K562 (cell line): Measurements from ENCODE around the gene CBX3. TPM values are rescaled to one million over a fixed set of nuclear protein-coding genes. Genes with fewer than 3 reads are reported as not detected.

Experiments used
- HDAC6 ChIP-seq: IDR thresholded peaks from 2 replicates; pipeline ENCODE4 v1.6.1; 2012; ENCODE audit warnings: low read depth, mild to moderate bottlenecking, control low read depth, inconsistent platforms, low read length, moderate library complexity
- KDM1A ChIP-seq, 2 experiments: fragments of 450-650 bp; IDR thresholded peaks; 2 replicates each; pipeline ENCODE4 v1.6.1; 2016; ENCODE audit warnings: mild to moderate bottlenecking in 2 of 2
- KDM4B ChIP-seq, 2 experiments: fragments of 450-650 bp in 1 of 2; sonication (generic) in 1 of 2; IDR thresholded peaks; 2 replicates each; pipeline ENCODE4 v1.6.1; 2016 to 2017; ENCODE audit warnings: borderline replicate concordance in 2 of 2, antibody characterized with exemption in 1 of 2, low read depth in 1 of 2, mild to moderate bottlenecking in 1 of 2
- MEF2A ChIP-seq: IDR thresholded peaks from 2 replicates; pipeline ENCODE4 v1.6.1; 2011; ENCODE audit warnings: low read depth, mild to moderate bottlenecking, low read length, moderate library complexity; ENCODE audit not compliant: control insufficient read depth
- OTX1 ChIP-seq: fragments of 450-650 bp; formaldehyde crosslinking; IDR thresholded peaks from 2 replicates; pipeline ENCODE4 v1.4.0; 2022; ENCODE audit warnings: mild to moderate bottlenecking
- RUNX1 ChIP-seq: sonication (generic); IDR thresholded peaks from 2 replicates; pipeline ENCODE4 v1.6.1; 2016; ENCODE audit warnings: antibody characterized with exemption, low read depth
- SRSF7 ChIP-seq: fragments of 200-400 bp; formaldehyde crosslinking; optimal IDR thresholded peaks from 2 replicates; pipeline ENCODE3; 2017; ENCODE audit warnings: mild to moderate bottlenecking, low read depth, low read length
- TSC22D4 ChIP-seq: fragments of 450-650 bp; IDR thresholded peaks from 2 replicates; pipeline ENCODE4 v1.6.1; 2016; ENCODE audit warnings: missing genetic modification characterization, missing biosample characterization, control low read depth
- YBX1 ChIP-seq: fragments of 450-650 bp; IDR thresholded peaks from 2 replicates; pipeline ENCODE4 v1.7.1; 2016; ENCODE audit warnings: mild to moderate bottlenecking
- ZBTB7A ChIP-seq: IDR thresholded peaks from 2 replicates; pipeline ENCODE4 v1.6.1; 2011; ENCODE audit warnings: low read depth, mild to moderate bottlenecking, low read length, moderate library complexity, borderline replicate concordance; ENCODE audit not compliant: control insufficient read depth
- ZNF239 ChIP-seq: fragments of 250-450 bp; sonication (Bioruptor Pico); IDR thresholded peaks from 2 replicates; pipeline ENCODE4 v1.4.0; 2020; ENCODE audit warnings: mild to moderate bottlenecking
- polyA plus RNA-seq, 8 experiments: library from polyadenylated mRNA; depleted of rRNA in 4 of 8; stranded (reverse) in 5 of 8; unstranded in 3 of 8; fragments of >200 nt; fragmentation: Nextera tagmentation in 2 of 8; fragmentation: Illumina TruSeq in 1 of 8; extraction: Ambion mirVana in 2 of 8; extraction: Trizol in 1 of 8; gene quantifications; 2 replicates each; pipeline versions ENCODE4 v1.2.1 to v1.2.3, GENCODE V29; 2011 to 2014; ENCODE audit warnings: inconsistent platforms in 1 of 8, missing spikeins in 1 of 8
- total RNA-seq, 7 experiments: library from RNA; depleted of rRNA in 6 of 7; stranded (reverse); fragments of >200 nt in 6 of 7; fragmentation: Illumina TruSeq in 2 of 7; extraction: Trizol in 2 of 7; gene quantifications; 2 replicates each; pipeline versions ENCODE4 v1.2.1 to v1.2.3, GENCODE V29; 2011 to 2021; ENCODE audit warnings: low replicate concordance in 1 of 7
- TF ChIP-seq, protein P1 (sequence below), 2 experiments: IDR thresholded peaks in 1 of 2; conservative IDR thresholded peaks in 1 of 2; 2 replicates each; pipeline ENCODE4 v1.6.1; 2016; ENCODE audit warnings: low read depth in 2 of 2, mild to moderate bottlenecking in 1 of 2, missing compliant biosample characterization in 1 of 2, missing genetic modification characterization in 1 of 2, moderate library complexity in 1 of 2
- TF ChIP-seq, protein P2 (sequence below): fragments of 250-450 bp; sonication (Bioruptor Pico); IDR thresholded peaks from 2 replicates; pipeline ENCODE4 v1.4.0; 2020
- TF ChIP-seq, protein P3 (sequence below): sonication (generic); formaldehyde crosslinking; IDR thresholded peaks from 2 replicates; pipeline ENCODE4 v1.8.0; 2022; ENCODE audit warnings: mild to moderate bottlenecking, missing genetic modification reagents, borderline replicate concordance
- TF ChIP-seq, protein P4 (sequence below): fragments of 450-650 bp; formaldehyde crosslinking; IDR thresholded peaks from 2 replicates; pipeline ENCODE4 v1.4.0; 2020; ENCODE audit warnings: mild to moderate bottlenecking, moderate library complexity
- TF ChIP-seq, protein P5 (sequence below): fragments of 450-650 bp; formaldehyde crosslinking; IDR thresholded peaks from 2 replicates; pipeline ENCODE4 v1.4.0; 2022; ENCODE audit warnings: mild to moderate bottlenecking, moderate library complexity
- TF ChIP-seq, protein P6 (sequence below): IDR thresholded peaks from 2 replicates; pipeline ENCODE4 v1.6.1; 2016; ENCODE audit warnings: missing genetic modification characterization, missing compliant biosample characterization

CBX3 gene
- total and polyA plus RNA-seq, 9 of the 15 experiments (the other 6 are each of a cell fraction or from before 2014, with no cell fraction given): 198 to 413 (median 328) TPM

DNA sequence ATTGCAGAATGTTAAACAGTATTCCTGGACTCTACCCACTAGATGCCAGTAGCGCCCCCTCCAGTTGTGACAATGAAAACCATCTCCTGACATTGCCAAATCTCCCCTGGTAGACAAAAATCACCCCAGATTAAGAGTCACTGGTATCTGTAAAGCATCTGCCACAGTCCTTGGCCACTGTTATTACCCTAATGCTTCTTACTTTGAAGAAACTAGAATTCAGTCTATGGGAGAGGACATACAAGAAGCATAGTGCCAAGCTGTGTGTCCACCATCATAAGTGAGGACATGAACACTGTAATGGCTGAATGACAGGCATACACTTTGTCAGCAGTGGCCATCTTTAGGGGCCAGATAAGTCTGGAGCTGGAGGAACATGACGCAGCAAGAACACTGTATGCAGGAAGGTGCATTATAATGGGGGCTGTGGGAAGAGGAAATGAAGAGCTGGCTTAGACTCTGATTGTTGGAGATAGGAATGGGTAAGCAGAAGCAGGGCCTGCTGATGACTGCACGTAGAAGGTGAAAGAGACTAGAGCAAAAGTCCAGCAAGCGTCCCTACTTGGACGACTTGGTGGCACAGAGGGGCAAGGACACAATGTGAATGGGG, 32.5 kb downstream of the CBX3 start (continued):
- TF ChIP-seq, protein P1, sequence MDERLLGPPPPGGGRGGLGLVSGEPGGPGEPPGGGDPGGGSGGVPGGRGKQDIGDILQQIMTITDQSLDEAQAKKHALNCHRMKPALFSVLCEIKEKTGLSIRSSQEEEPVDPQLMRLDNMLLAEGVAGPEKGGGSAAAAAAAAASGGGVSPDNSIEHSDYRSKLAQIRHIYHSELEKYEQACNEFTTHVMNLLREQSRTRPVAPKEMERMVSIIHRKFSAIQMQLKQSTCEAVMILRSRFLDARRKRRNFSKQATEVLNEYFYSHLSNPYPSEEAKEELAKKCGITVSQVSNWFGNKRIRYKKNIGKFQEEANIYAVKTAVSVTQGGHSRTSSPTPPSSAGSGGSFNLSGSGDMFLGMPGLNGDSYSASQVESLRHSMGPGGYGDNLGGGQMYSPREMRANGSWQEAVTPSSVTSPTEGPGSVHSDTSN (CRISPR knock-in tag; IDR thresholded peaks at IDR 0.05; ENCODE audit: low read depth): no peak
- TF ChIP-seq, protein P1 (tag; conservative IDR thresholded peaks at IDR 0.05; ENCODE audit: low read depth): peak; percentile 80
- TF ChIP-seq, protein P2, sequence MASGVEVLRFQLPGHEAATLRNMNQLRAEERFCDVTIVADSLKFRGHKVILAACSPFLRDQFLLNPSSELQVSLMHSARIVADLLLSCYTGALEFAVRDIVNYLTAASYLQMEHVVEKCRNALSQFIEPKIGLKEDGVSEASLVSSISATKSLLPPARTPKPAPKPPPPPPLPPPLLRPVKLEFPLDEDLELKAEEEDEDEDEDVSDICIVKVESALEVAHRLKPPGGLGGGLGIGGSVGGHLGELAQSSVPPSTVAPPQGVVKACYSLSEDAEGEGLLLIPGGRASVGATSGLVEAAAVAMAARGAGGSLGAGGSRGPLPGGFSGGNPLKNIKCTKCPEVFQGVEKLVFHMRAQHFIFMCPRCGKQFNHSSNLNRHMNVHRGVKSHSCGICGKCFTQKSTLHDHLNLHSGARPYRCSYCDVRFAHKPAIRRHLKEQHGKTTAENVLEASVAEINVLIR: peak; percentile 47; the same call in 1 of the 2 replicates
- TF ChIP-seq KDM4B (IDR thresholded peaks at IDR 0.05; ENCODE audit: borderline replicate concordance in 2 of 2, low read depth in 1 of 2) (no peak), KDM1A (IDR thresholded peaks at IDR 0.05) (peak in 1 of 2 experiments; percentile 35; a peak in 1 of 4 replicates), HDAC6 (no peak), ZBTB7A (no peak), SRSF7 (no peak), MEF2A (no peak), YBX1 (no peak), TSC22D4 (tag) (no peak), ZNF239 (CRISPR knock-in tag) (peak; percentile 80), OTX1 (CRISPR knock-in tag) (peak; percentile 85), RUNX1 (no peak)
- TF ChIP-seq, protein P3, sequence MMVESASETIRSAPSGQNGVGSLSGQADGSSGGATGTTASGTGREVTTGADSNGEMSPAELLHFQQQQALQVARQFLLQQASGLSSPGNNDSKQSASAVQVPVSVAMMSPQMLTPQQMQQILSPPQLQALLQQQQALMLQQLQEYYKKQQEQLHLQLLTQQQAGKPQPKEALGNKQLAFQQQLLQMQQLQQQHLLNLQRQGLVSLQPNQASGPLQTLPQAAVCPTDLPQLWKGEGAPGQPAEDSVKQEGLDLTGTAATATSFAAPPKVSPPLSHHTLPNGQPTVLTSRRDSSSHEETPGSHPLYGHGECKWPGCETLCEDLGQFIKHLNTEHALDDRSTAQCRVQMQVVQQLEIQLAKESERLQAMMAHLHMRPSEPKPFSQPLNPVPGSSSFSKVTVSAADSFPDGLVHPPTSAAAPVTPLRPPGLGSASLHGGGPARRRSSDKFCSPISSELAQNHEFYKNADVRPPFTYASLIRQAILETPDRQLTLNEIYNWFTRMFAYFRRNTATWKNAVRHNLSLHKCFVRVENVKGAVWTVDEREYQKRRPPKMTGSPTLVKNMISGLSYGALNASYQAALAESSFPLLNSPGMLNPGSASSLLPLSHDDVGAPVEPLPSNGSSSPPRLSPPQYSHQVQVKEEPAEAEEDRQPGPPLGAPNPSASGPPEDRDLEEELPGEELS (CRISPR knock-in tag): no peak
- TF ChIP-seq, protein P4, sequence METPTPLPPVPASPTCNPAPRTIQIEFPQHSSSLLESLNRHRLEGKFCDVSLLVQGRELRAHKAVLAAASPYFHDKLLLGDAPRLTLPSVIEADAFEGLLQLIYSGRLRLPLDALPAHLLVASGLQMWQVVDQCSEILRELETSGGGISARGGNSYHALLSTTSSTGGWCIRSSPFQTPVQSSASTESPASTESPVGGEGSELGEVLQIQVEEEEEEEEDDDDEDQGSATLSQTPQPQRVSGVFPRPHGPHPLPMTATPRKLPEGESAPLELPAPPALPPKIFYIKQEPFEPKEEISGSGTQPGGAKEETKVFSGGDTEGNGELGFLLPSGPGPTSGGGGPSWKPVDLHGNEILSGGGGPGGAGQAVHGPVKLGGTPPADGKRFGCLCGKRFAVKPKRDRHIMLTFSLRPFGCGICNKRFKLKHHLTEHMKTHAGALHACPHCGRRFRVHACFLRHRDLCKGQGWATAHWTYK: peak; percentile 97
- TF ChIP-seq, protein P5, sequence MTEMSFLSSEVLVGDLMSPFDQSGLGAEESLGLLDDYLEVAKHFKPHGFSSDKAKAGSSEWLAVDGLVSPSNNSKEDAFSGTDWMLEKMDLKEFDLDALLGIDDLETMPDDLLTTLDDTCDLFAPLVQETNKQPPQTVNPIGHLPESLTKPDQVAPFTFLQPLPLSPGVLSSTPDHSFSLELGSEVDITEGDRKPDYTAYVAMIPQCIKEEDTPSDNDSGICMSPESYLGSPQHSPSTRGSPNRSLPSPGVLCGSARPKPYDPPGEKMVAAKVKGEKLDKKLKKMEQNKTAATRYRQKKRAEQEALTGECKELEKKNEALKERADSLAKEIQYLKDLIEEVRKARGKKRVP (CRISPR knock-in tag): peak; percentile 71; the same call in 1 of the 2 replicates
- TF ChIP-seq, protein P6, sequence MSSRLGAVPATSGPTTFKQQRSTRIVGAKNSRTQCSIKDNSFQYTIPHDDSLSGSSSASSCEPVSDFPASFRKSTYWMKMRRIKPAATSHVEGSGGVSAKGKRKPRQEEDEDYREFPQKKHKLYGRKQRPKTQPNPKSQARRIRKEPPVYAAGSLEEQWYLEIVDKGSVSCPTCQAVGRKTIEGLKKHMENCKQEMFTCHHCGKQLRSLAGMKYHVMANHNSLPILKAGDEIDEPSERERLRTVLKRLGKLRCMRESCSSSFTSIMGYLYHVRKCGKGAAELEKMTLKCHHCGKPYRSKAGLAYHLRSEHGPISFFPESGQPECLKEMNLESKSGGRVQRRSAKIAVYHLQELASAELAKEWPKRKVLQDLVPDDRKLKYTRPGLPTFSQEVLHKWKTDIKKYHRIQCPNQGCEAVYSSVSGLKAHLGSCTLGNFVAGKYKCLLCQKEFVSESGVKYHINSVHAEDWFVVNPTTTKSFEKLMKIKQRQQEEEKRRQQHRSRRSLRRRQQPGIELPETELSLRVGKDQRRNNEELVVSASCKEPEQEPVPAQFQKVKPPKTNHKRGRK (tag): no peak
